ENCODE measurements around the gene NDUFA12. TPM values are rescaled to one million over a fixed set of nuclear protein-coding genes. Genes with fewer than 3 reads are reported as not detected.
A peak's percentile ranks its signal among the peaks of the same experiment; 100 is the strongest.

Gene NDUFA12
- total and polyA plus RNA-seq, 9 of the 15 experiments (the other 6 are each of a cell fraction or from before 2014, with no cell fraction given), result 115 to 986 (median 283) TPM

- TF ChIP-seq ZBTB11 (CRISPR knock-in tag; IDR thresholded peaks at IDR 0.05) (peak; percentile 86 to 99 (median 97)), ELK1 (CRISPR knock-in tag; IDR thresholded peaks at IDR 0.05) (no peak), KDM5B (IDR thresholded peaks at IDR 0.05; ENCODE audit: insufficient replicate concordance, low read depth, low read length) (peak; percentile 98), ZNF408 (CRISPR knock-in tag; IDR thresholded peaks at IDR 0.05; ENCODE audit: low read depth) (no peak), CBX3 (IDR thresholded peaks at IDR 0.05; ENCODE audit: borderline replicate concordance in 1 of 2, low read length in 2 of 2) (peak in 1 of 2 experiments; percentile 37; a peak in 1 of 3 replicates), ZHX1 (conservative IDR thresholded peaks at IDR 0.05; ENCODE audit: low read length) (no peak), MYC (IDR thresholded peaks at IDR 0.05; ENCODE audit: low read depth, low read length) (peak; percentile 63; the same call in 1 of the 2 replicates), MYC (CRISPR knock-in tag; IDR thresholded peaks at IDR 0.05; ENCODE audit: borderline replicate concordance, low read depth) (peak; percentile 62; the same call in 1 of the 2 replicates), E2F6 (IDR thresholded peaks at IDR 0.05; ENCODE audit: borderline replicate concordance in 1 of 2, extremely low read depth in 1 of 2, insufficient read depth in 1 of 2, insufficient read length in 1 of 2, low read depth in 1 of 2, low read length in 1 of 2, poor library complexity in 1 of 2, severe bottlenecking in 1 of 2) (peak; percentile 57 to 58), UBTF (IDR thresholded peaks at IDR 0.05; ENCODE audit: borderline replicate concordance in 1 of 2, low read depth in 2 of 2, low read length in 2 of 2) (0 out of 4 replicates have a peak, but pooled peaks of 1 of the 2 experiments have one; percentile 27), ETS1 (conservative IDR thresholded peaks at IDR 0.05; ENCODE audit: control insufficient read depth, low read depth, low read length) (no peak; the same call in 1 of the 2 replicates)
Measured at GRCh38 chr12:95003213-95003920, at the start of gene NDUFA12 (continued).
